ENCODE measurements around the gene SIK2.

The SIK2 gene

GRCh38 chr11:111582881-111583280 lies 19.4 kb upstream of the SIK2 start:
- no peak for DNase-seq

- DNase-seq = no peak
Observed at GRCh38 chr11:111585371-111585770, 16.9 kb upstream of the SIK2 start.

GRCh38 chr11:111586388-111586831 lies 15.8 kb upstream of the SIK2 start:
- DNase-seq = peak; percentile 74

GRCh38 chr11:111589114-111589513 lies 13.1 kb upstream of the SIK2 start:
- DNase-seq = no peak

GRCh38 chr11:111589886-111590499 lies 12.3 kb upstream of the SIK2 start:
- no peak for DNase-seq

- no peak for DNase-seq
Observed at GRCh38 chr11:111591187-111591960, 10.9 kb upstream of the SIK2 start.

- DNase-seq = no peak
Observed at GRCh38 chr11:111592491-111592890, 9.8 kb upstream of the SIK2 start.

- no peak for DNase-seq
Observed at GRCh38 chr11:111596319-111596718, 5.9 kb upstream of the SIK2 start.

- DNase-seq = no peak
Observed at GRCh38 chr11:111598148-111598547, 4.1 kb upstream of the SIK2 start.

- DNase-seq = no peak
Observed at GRCh38 chr11:111598559-111598958, 3.7 kb upstream of the SIK2 start.

GRCh38 chr11:111601636-111601978 lies 642 bp upstream of the SIK2 start:
- no peak for DNase-seq

- peak; percentile 62 for DNase-seq
Observed at GRCh38 chr11:111602865-111603610, 789 bp downstream of the SIK2 start.

GRCh38 chr11:111603611-111604130 lies 1.4 kb downstream of the SIK2 start:
- DNase-seq = no peak

- DNase-seq = peak; percentile 74
Observed at GRCh38 chr11:111604392-111605009, 2.3 kb downstream of the SIK2 start.

GRCh38 chr11:111605681-111606080 lies 3.4 kb downstream of the SIK2 start:
- peak; percentile 33 for DNase-seq

GRCh38 chr11:111606986-111607385 lies 4.7 kb downstream of the SIK2 start:
- no peak for DNase-seq

GRCh38 chr11:111607751-111608150 lies 5.5 kb downstream of the SIK2 start:
- no peak for DNase-seq

GRCh38 chr11:111612224-111612623 lies 10.0 kb downstream of the SIK2 start:
- no peak for DNase-seq

GRCh38 chr11:111617286-111617685 lies 15.0 kb downstream of the SIK2 start:
- no peak for DNase-seq

- DNase-seq = no peak
Observed at GRCh38 chr11:111620518-111620917, 18.3 kb downstream of the SIK2 start.

GRCh38 chr11:111623527-111624030 lies 21.3 kb downstream of the SIK2 start:
- DNase-seq = no peak

- no peak for DNase-seq
Observed at GRCh38 chr11:111624608-111625007, 22.4 kb downstream of the SIK2 start.

- DNase-seq = no peak
Observed at GRCh38 chr11:111627591-111627990, 25.3 kb downstream of the SIK2 start.

All from NCI-H82 (cell line).